OCI-LY7 (cell line): ENCODE results near the gene POLR2F.

Experiments
- EZH2phosphoT487 ChIP-seq: fragments of 200-600 bp; sonication (generic); IDR thresholded peaks from 2 replicates; pipeline ENCODE4 v1.6.1; 2018; ENCODE audit warnings: low read depth, borderline replicate concordance, mild to moderate bottlenecking, mixed run types, antibody characterized with exemption, low read length, moderate library complexity, mixed read lengths
- TF ChIP-seq, protein P1 (sequence below): fragments of 200-600 bp; sonication (generic); conservative IDR thresholded peaks from 2 replicates; pipeline ENCODE4 v1.5.1; 2014; ENCODE audit warnings: mild to moderate bottlenecking, antibody characterized with exemption, low read length, moderate library complexity, mixed read lengths

DNA sequence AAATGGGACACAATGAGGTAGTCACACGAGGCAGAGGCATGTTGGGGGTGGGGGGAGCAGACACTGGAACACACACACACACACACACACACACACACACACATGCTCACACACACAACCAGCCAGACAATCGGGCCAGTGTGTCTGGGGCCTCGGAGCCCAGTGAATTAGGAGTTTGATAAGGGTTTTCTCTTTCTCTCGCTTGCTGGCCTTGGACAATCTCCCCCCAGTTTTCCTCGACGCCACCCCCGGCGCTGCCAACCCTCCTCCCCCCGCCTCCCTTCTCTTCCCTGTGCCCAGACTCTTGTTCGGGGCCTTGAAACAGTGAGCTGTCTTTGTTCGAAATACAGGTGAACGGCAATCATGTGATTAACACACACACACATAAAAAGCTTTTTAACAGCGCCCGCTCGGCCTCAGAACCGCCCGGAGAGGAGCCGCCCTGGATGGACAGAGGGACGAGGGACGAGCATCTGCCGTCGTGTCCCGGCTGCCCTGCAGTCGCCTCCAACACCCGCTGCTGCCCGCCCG lies 32.3 kb downstream of the POLR2F start:
- TF ChIP-seq, protein P1, sequence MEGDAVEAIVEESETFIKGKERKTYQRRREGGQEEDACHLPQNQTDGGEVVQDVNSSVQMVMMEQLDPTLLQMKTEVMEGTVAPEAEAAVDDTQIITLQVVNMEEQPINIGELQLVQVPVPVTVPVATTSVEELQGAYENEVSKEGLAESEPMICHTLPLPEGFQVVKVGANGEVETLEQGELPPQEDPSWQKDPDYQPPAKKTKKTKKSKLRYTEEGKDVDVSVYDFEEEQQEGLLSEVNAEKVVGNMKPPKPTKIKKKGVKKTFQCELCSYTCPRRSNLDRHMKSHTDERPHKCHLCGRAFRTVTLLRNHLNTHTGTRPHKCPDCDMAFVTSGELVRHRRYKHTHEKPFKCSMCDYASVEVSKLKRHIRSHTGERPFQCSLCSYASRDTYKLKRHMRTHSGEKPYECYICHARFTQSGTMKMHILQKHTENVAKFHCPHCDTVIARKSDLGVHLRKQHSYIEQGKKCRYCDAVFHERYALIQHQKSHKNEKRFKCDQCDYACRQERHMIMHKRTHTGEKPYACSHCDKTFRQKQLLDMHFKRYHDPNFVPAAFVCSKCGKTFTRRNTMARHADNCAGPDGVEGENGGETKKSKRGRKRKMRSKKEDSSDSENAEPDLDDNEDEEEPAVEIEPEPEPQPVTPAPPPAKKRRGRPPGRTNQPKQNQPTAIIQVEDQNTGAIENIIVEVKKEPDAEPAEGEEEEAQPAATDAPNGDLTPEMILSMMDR, result no peak
- TF ChIP-seq EZH2phosphoT487, result no peak
